Measurements from ENCODE around the gene ACSM6. TPM values are rescaled to one million over a fixed set of nuclear protein-coding genes. Genes with fewer than 3 reads are reported as not detected.

Gene ACSM6
- polyA plus RNA-seq, 1 experiment, result not detected

DNA sequence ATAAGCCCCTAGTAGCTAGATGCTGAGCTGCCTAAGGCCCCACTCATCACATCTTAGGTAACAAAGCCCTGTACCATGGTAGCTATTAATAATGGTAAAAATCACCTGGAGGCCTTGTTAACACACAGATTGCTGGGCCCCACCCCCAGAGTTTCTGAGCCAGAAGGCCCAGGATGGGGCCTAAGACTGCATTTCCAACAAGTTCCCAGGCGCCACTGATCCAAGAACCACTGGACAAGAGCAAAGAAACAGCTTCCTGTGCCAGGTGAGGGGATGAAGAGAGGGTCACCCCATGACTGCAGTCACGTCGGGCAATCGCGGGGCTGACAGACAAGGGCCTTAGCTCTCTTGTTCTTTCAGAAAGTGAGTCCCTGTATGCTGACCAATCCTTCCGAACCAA, 46.8 kb downstream of the ACSM6 start:
- CTCF ChIA-PET, result interaction anchor here (0.6 to 18.8 kb wide), 3 partner anchors 14 to 120 kb away, joined by 3 to 507 read pairs (median 4); no protein-coding TSS in a partner anchor
- no peak overlapping the region for H3K4me3 ChIP-seq (ENCODE audit: low read depth, low read length)
- no peak overlapping the region for H3K27ac ChIP-seq (ENCODE audit: low read depth, low read length)
- no peak for DNase-seq (ENCODE audit: low read depth, low spot score)
- TF ChIP-seq, protein P1, sequence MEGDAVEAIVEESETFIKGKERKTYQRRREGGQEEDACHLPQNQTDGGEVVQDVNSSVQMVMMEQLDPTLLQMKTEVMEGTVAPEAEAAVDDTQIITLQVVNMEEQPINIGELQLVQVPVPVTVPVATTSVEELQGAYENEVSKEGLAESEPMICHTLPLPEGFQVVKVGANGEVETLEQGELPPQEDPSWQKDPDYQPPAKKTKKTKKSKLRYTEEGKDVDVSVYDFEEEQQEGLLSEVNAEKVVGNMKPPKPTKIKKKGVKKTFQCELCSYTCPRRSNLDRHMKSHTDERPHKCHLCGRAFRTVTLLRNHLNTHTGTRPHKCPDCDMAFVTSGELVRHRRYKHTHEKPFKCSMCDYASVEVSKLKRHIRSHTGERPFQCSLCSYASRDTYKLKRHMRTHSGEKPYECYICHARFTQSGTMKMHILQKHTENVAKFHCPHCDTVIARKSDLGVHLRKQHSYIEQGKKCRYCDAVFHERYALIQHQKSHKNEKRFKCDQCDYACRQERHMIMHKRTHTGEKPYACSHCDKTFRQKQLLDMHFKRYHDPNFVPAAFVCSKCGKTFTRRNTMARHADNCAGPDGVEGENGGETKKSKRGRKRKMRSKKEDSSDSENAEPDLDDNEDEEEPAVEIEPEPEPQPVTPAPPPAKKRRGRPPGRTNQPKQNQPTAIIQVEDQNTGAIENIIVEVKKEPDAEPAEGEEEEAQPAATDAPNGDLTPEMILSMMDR (IDR thresholded peaks at IDR 0.05; ENCODE audit: low read depth, low read length), result no peak
- H3K9me3 ChIP-seq (ENCODE audit: control insufficient read depth, insufficient read depth, low read length), result no peaks in the 10 kb centered on the region; the same call in 1 of the 2 replicates
- no peaks in the 10 kb centered on the region for H3K27me3 ChIP-seq (ENCODE audit: control insufficient read depth, insufficient read depth, low read length)
- POLR2A ChIA-PET, result no interaction called here

DNA sequence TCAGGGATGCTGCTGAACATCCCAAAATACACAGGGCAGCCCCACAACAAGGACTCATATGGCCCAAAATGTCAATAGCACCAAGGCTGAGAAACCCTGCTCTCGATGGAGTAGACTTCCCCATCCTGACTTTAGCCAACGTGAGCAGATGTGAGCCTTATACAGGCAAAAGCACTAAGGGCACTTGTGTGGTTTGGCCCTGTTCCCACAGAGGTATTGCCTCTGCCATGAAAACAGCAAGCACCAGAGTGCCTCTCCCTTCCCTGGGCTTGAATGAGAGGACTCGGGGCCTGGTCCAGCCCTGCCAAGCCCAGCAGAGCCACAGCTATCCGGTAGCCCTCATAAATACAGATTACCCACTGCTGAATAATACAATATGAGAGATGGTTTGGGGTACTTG, 47.5 kb downstream of the ACSM6 start:
- H3K9me3 ChIP-seq (ENCODE audit: control insufficient read depth, insufficient read depth, low read length), result no peaks in the 10 kb centered on the region; the same call in 1 of the 2 replicates
- TF ChIP-seq, protein P1 (IDR thresholded peaks at IDR 0.05; ENCODE audit: low read depth, low read length), result no peak
- CTCF ChIA-PET, result interaction anchor here (0.7 to 18.8 kb wide), 7 partner anchors 14 to 119 kb away, joined by 4 to 507 read pairs (median 27); no protein-coding TSS in a partner anchor
- no peak overlapping the region for H3K4me3 ChIP-seq (ENCODE audit: low read depth, low read length)
- H3K27me3 ChIP-seq (ENCODE audit: control insufficient read depth, insufficient read depth, low read length), result no peaks in the 10 kb centered on the region
- DNase-seq (ENCODE audit: low read depth, low spot score), result no peak
- no peak overlapping the region for H3K27ac ChIP-seq (ENCODE audit: low read depth, low read length)
- POLR2A ChIA-PET, result no interaction called here

DNA sequence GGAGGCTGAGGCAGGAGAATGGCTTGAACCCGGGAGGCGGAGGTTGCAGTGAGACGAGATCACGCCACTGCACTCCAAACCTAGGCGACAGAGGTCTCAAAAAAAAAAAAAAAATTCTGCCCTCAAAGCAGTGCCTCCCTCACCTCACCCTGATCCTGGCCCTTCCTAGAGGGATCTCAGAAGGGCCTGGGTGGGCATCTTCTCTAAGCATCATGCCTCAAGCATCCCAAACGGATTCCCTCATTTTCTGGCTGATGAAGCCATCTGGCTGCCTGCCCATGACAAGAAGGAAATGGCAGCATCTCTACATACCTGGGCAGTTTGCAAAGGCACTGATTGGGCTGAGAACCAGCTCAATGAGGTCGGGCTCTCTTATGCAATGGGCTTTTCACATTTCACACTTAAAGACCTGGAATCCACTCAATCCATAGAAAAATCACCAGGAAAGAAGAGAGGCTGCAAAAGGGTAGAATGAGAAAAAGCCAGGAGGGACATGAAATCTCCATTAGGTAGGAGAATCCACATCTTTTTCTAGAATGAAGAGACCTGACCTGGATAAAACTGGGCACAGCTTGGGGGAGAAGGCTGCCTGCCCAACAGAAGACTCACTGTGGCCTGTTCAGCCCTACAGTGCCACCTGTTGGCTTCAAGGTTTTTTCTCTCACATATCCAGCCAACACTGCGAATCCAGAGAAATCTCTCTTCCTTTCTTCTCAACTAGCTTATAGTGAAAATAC, 48.7 kb downstream of the ACSM6 start:
- DNase-seq (ENCODE audit: low read depth, low spot score), result no peak
- Histone ChIP-seq H3K27ac (ENCODE audit: low read depth, low read length) (no peak overlapping the region), H3K27me3 (ENCODE audit: control insufficient read depth, insufficient read depth, low read length) (no peaks in the 10 kb centered on the region), H3K4me3 (ENCODE audit: low read depth, low read length) (no peak overlapping the region), H3K9me3 (ENCODE audit: control insufficient read depth, insufficient read depth, low read length) (no peaks in the 10 kb centered on the region; the same call in 1 of the 2 replicates)
- POLR2A ChIA-PET, result interaction anchor here (0.7 kb wide), 1 partner anchor 111 kb away, joined by 6 read pairs; no protein-coding TSS in a partner anchor
- CTCF ChIA-PET, result interaction anchor here (0.5 to 18.8 kb wide), 42 partner anchors 8 to 883 kb away, joined by 3 to 507 read pairs (median 4); no protein-coding TSS in a partner anchor
- TF ChIP-seq, protein P1 (IDR thresholded peaks at IDR 0.05; ENCODE audit: low read depth, low read length), result peak; percentile 80

DNA sequence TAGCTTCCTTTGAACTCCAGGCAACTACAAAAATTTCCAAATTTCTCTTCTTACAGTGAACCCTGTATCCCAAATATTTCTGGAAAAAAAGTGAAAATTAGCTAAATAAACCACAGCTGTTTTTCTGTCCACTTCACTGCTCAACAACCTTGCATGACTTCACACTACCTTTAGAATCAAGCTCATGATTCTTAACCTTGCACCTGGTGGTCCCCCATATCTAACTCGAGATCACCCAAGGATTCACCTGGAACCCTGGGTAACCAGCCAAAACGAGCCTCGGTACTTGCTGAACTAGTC, 49.2 kb downstream of the ACSM6 start:
- DNase-seq (ENCODE audit: low read depth, low spot score), result no peak
- no peak overlapping the region for H3K4me3 ChIP-seq (ENCODE audit: low read depth, low read length)
- CTCF ChIA-PET, result interaction anchor here (0.5 to 18.8 kb wide), 42 partner anchors 9 to 883 kb away, joined by 3 to 507 read pairs (median 4); no protein-coding TSS in a partner anchor
- no peaks in the 10 kb centered on the region for H3K27me3 ChIP-seq (ENCODE audit: control insufficient read depth, insufficient read depth, low read length)
- POLR2A ChIA-PET, result no interaction called here
- H3K27ac ChIP-seq (ENCODE audit: low read depth, low read length), result no peak overlapping the region
- TF ChIP-seq, protein P1 (IDR thresholded peaks at IDR 0.05; ENCODE audit: low read depth, low read length), result no peak
- no peaks in the 10 kb centered on the region; the same call in 1 of the 2 replicates for H3K9me3 ChIP-seq (ENCODE audit: control insufficient read depth, insufficient read depth, low read length)

DNA sequence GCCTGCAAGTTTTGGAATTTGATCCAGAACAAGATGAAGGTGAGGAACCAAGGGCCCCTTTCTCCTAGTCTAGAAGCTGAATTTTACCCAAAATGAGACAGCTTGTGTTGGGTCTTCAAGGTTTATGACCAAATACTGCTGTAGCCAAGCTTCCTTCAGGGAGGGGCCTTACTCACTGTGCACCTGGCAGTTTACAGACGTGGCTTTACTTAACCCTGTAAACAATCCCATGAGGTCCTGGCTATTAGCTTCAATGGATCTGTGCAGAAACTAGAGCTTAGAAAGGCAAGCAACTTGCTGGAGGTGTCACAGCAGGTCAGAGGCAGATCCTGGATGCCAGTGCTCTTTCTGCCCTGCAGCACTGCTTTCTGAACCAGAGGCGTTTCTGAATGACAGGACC, 50.1 kb downstream of the ACSM6 start:
- Histone ChIP-seq H3K9me3 (ENCODE audit: control insufficient read depth, insufficient read depth, low read length) (no peaks in the 10 kb centered on the region; the same call in 1 of the 2 replicates), H3K27ac (ENCODE audit: low read depth, low read length) (no peak overlapping the region), H3K27me3 (ENCODE audit: control insufficient read depth, insufficient read depth, low read length) (no peaks in the 10 kb centered on the region), H3K4me3 (ENCODE audit: low read depth, low read length) (no peak overlapping the region)
- ChIA-PET POLR2A (no interaction called here), CTCF (interaction anchor here (0.7 to 18.8 kb wide), 22 partner anchors 9 to 614 kb away, joined by 3 to 507 read pairs (median 6); no protein-coding TSS in a partner anchor)
- no peak for DNase-seq (ENCODE audit: low read depth, low spot score)
- TF ChIP-seq, protein P1 (IDR thresholded peaks at IDR 0.05; ENCODE audit: low read depth, low read length), result no peak
